NCI-H345 treated with DMSO at 0.1 percent for 48 hours (cell line): ENCODE results near the gene MAPK4.
A peak's percentile ranks its signal among the peaks of the same experiment; 100 is the strongest.
"Not testable (repeated sequence)": the region's sequence is repeated elsewhere in the genome, so short reads cannot be mapped to it uniquely, and the experiment has no call there.

ENCODE experiments used
- DNase-seq: peaks from one replicate; lab custom pipeline; 2025; ENCODE audit not compliant: unreplicated experiment; lab: John Stamatoyannopoulos, UW

The MAPK4 gene

GRCh38 chr18:50573196-50573595 is 13.3 kb downstream of the MAPK4 start:
- DNase-seq = not testable (repeated sequence)

GRCh38 chr18:50573679-50574078 is 13.8 kb downstream of the MAPK4 start:
- no peak for DNase-seq

- DNase-seq = no peak
Observed at GRCh38 chr18:50578030-50578429, 18.1 kb downstream of the MAPK4 start.

- DNase-seq = no peak
Observed at GRCh38 chr18:50578651-50579050, 18.8 kb downstream of the MAPK4 start.

- DNase-seq = no peak
Observed at GRCh38 chr18:50579061-50579774, 19.3 kb downstream of the MAPK4 start.

GRCh38 chr18:50581517-50581916 is 21.6 kb downstream of the MAPK4 start:
- no peak for DNase-seq

GRCh38 chr18:50582500-50582899 is 22.6 kb downstream of the MAPK4 start:
- DNase-seq = no peak

- no peak for DNase-seq
Observed at GRCh38 chr18:50586710-50587109, 26.8 kb downstream of the MAPK4 start.

- peak; percentile 77 for DNase-seq
Observed at GRCh38 chr18:50590593-50590992, 30.7 kb downstream of the MAPK4 start.

- no peak for DNase-seq
Observed at GRCh38 chr18:50594012-50594411, 34.1 kb downstream of the MAPK4 start.

GRCh38 chr18:50594942-50595341 is 35.1 kb downstream of the MAPK4 start:
- DNase-seq = no peak

- no peak for DNase-seq
Observed at GRCh38 chr18:50602466-50602865, 42.6 kb downstream of the MAPK4 start.

- DNase-seq = no peak
Observed at GRCh38 chr18:50606609-50607008, 46.7 kb downstream of the MAPK4 start.

- DNase-seq = no peak
Observed at GRCh38 chr18:50607378-50607926, 47.6 kb downstream of the MAPK4 start.

- DNase-seq = not testable (repeated sequence)
Observed at GRCh38 chr18:50609171-50609570, 49.3 kb downstream of the MAPK4 start.

- no peak for DNase-seq
Observed at GRCh38 chr18:50610349-50610748, 50.5 kb downstream of the MAPK4 start.

- DNase-seq = no peak
Observed at GRCh38 chr18:50611529-50611941, 51.6 kb downstream of the MAPK4 start.

GRCh38 chr18:50614838-50615237 is 55.0 kb downstream of the MAPK4 start:
- no peak for DNase-seq

GRCh38 chr18:50616484-50617048 is 56.7 kb downstream of the MAPK4 start:
- DNase-seq = no peak

- no peak for DNase-seq
Observed at GRCh38 chr18:50619861-50620275, 60.0 kb downstream of the MAPK4 start.

- no peak for DNase-seq
Observed at GRCh38 chr18:50620319-50620718, 60.4 kb downstream of the MAPK4 start.

GRCh38 chr18:50621366-50621765 is 61.5 kb downstream of the MAPK4 start:
- no peak for DNase-seq

- no peak for DNase-seq
Observed at GRCh38 chr18:50622320-50622719, 62.4 kb downstream of the MAPK4 start.
